22Rv1 (cell line): ENCODE results near the gene GIT2.

Source experiments
- H3K27ac ChIP-seq: fragments of 450-650 bp; 2 replicates; pipeline ENCODE4 v1.5.1; 2017
- CTCF ChIP-seq: fragments of 450-650 bp; IDR thresholded peaks from 2 replicates; pipeline ENCODE4 v1.5.1; 2017; ENCODE audit warnings: mild to moderate bottlenecking
- ZFX ChIP-seq: fragments of 450-650 bp; IDR thresholded peaks from 2 replicates; pipeline ENCODE4 v1.6.1; 2017; ENCODE audit warnings: antibody characterized with exemption, borderline replicate concordance

Gene GIT2

GRCh38 chr12:109972821-109973220, 23.3 kb downstream of the GIT2 start:
- no peak overlapping the region for H3K27ac ChIP-seq
- TF ChIP-seq CTCF, result no peak
- TF ChIP-seq ZFX, result no peak

GRCh38 chr12:109968801-109969200, 27.4 kb downstream of the GIT2 start:
- H3K27ac ChIP-seq, result no peak overlapping the region
- no peak for TF ChIP-seq CTCF
- TF ChIP-seq ZFX, result no peak

GRCh38 chr12:109968032-109968420, 28.1 kb downstream of the GIT2 start:
- no peak overlapping the region for H3K27ac ChIP-seq
- TF ChIP-seq CTCF, result no peak
- TF ChIP-seq ZFX, result no peak

- no peak for TF ChIP-seq CTCF
- no peak for TF ChIP-seq ZFX
- no peak overlapping the region for H3K27ac ChIP-seq
Measured at GRCh38 chr12:109967383-109968031, 28.7 kb downstream of the GIT2 start.

- H3K27ac ChIP-seq, result no peak overlapping the region
- TF ChIP-seq CTCF (no peak), ZFX (no peak)
Measured at GRCh38 chr12:109966546-109966945, 29.6 kb downstream of the GIT2 start.

GRCh38 chr12:109963743-109964429, 32.3 kb downstream of the GIT2 start:
- no peak for TF ChIP-seq CTCF
- no peak for TF ChIP-seq ZFX
- H3K27ac ChIP-seq, result peak overlapping the region; percentile 41

GRCh38 chr12:109963330-109963729, 32.8 kb downstream of the GIT2 start:
- H3K27ac ChIP-seq, result peak overlapping the region; percentile 41
- TF ChIP-seq CTCF (no peak), ZFX (no peak)
